ENCODE data around the gene ARFIP1. TPM values are rescaled to one million over a fixed set of nuclear protein-coding genes. Genes with fewer than 3 reads are reported as not detected.

The ARFIP1 gene
- total RNA-seq, 2 donors from 2014 or later: 18.0 to 19.0 TPM

- intact Hi-C loops (cut with DNase I): no loop called here
- no peak for DNase-seq
- no peak for ATAC-seq
Observed at GRCh38 chr4:152946446-152946845, 166.7 kb downstream of the ARFIP1 start.

- ATAC-seq (no peak), DNase-seq (no peak)
- intact Hi-C loops (cut with DNase I): no loop called here
Observed at GRCh38 chr4:152947311-152947710, 167.6 kb downstream of the ARFIP1 start.

- intact Hi-C loops (cut with DNase I): loop anchor here in 1 of 2 donors (10.0 kb wide), 1 partner anchor 655 kb away; no protein-coding TSS in a partner anchor
- DNase-seq (no peak), ATAC-seq (no peak)
Observed at GRCh38 chr4:152949930-152950329, 170.2 kb downstream of the ARFIP1 start.

- intact Hi-C loops (cut with DNase I): loop anchor here in 1 of 2 donors (10.0 kb wide), 1 partner anchor 656 kb away; no protein-coding TSS in a partner anchor
- ATAC-seq (no peak), DNase-seq (no peak)
Observed at GRCh38 chr4:152950402-152951274, 170.9 kb downstream of the ARFIP1 start.

GRCh38 chr4:152951348-152951747 lies 171.6 kb downstream of the ARFIP1 start:
- no peak for ATAC-seq
- intact Hi-C loops (cut with DNase I): loop anchor here in 1 of 2 donors (10.0 kb wide), 1 partner anchor 657 kb away; no protein-coding TSS in a partner anchor
- DNase-seq: no peak

- DNase-seq (no peak), ATAC-seq (no peak)
- intact Hi-C loops (cut with DNase I): loop anchor here in 1 of 2 donors (10.0 kb wide), 1 partner anchor 659 kb away; no protein-coding TSS in a partner anchor
Observed at GRCh38 chr4:152953514-152953913, 173.8 kb downstream of the ARFIP1 start.

GRCh38 chr4:152954741-152955140 lies 175.0 kb downstream of the ARFIP1 start:
- intact Hi-C loops (cut with DNase I): loop anchor here in 1 of 2 donors (10.0 kb wide), 1 partner anchor 660 kb away; no protein-coding TSS in a partner anchor
- no peak for ATAC-seq
- no peak for DNase-seq

- DNase-seq (no peak), ATAC-seq (no peak)
- intact Hi-C loops (cut with DNase I): loop anchor here in 1 of 2 donors (10.0 kb wide), 1 partner anchor 661 kb away; no protein-coding TSS in a partner anchor
Observed at GRCh38 chr4:152956147-152956546, 176.4 kb downstream of the ARFIP1 start.

GRCh38 chr4:152956650-152957436 lies 177.1 kb downstream of the ARFIP1 start:
- peak in 1 of 2 donors; percentile 32 for ATAC-seq
- intact Hi-C loops (cut with DNase I): loop anchor here in 1 of 2 donors (10.0 kb wide), 1 partner anchor 662 kb away; no protein-coding TSS in a partner anchor
- no peak for DNase-seq

- intact Hi-C loops (cut with DNase I): loop anchor here in 1 of 2 donors (10.0 kb wide), 1 partner anchor 663 kb away; no protein-coding TSS in a partner anchor
- DNase-seq (peak; percentile 76), ATAC-seq (peak; percentile 89 to 93)
Observed at GRCh38 chr4:152957437-152958171, 177.8 kb downstream of the ARFIP1 start.

- intact Hi-C loops (cut with DNase I): loop anchor here in 1 of 2 donors (10.0 kb wide), 1 partner anchor 664 kb away; no protein-coding TSS in a partner anchor
- DNase-seq (no peak), ATAC-seq (no peak)
Observed at GRCh38 chr4:152959080-152959479, 179.3 kb downstream of the ARFIP1 start.

- ATAC-seq (no peak), DNase-seq (no peak)
- intact Hi-C loops (cut with DNase I): no loop called here
Observed at GRCh38 chr4:152960082-152960481, 180.3 kb downstream of the ARFIP1 start.

GRCh38 chr4:152961014-152961772 lies 181.4 kb downstream of the ARFIP1 start:
- ATAC-seq (peak in 1 of 2 donors; percentile 39), DNase-seq (no peak)
- intact Hi-C loops (cut with DNase I): no loop called here

GRCh38 chr4:152961773-152962115 lies 182.0 kb downstream of the ARFIP1 start:
- ATAC-seq (no peak), DNase-seq (no peak)
- intact Hi-C loops (cut with DNase I): no loop called here
